DMS79 (cell line): ENCODE measurements around the gene TIMMDC1.

Experiments
- DNase-seq: peaks from one replicate; lab custom pipeline; 2025; lab: John Stamatoyannopoulos, UW

TIMMDC1 gene

GRCh38 chr3:119498186-119499011 is at the start of gene TIMMDC1:
Gene TIMMDC1, plus strand, starts transcription at chr3:119498547. Its CDS starts 187 bp downstream, at chr3:119498734.
- peak; percentile 93 for DNase-seq

GRCh38 chr3:119453822-119454221 is 44.5 kb upstream of the TIMMDC1 start:
- DNase-seq = no peak

- no peak for DNase-seq
These were observed 41.9 kb upstream of the TIMMDC1 start for GRCh38 chr3:119456469-119456868.

GRCh38 chr3:119457246-119457645 is 41.1 kb upstream of the TIMMDC1 start:
- no peak for DNase-seq

- DNase-seq = peak; percentile 97
These were observed 34.9 kb upstream of the TIMMDC1 start, which contains the start of gene TMEM39A for GRCh38 chr3:119463171-119464169. Gene TMEM39A, minus strand, starts transcription at chr3:119463615. Its CDS starts 1,541 bp downstream, at chr3:119462074.

- no peak for DNase-seq
These were observed 30.3 kb upstream of the TIMMDC1 start for GRCh38 chr3:119468041-119468440.

- DNase-seq = no peak
These were observed 28.7 kb upstream of the TIMMDC1 start for GRCh38 chr3:119469418-119470189.

GRCh38 chr3:119470866-119471265 is 27.5 kb upstream of the TIMMDC1 start:
- DNase-seq = no peak

- no peak for DNase-seq
These were observed 17.3 kb upstream of the TIMMDC1 start for GRCh38 chr3:119481079-119481478.

GRCh38 chr3:119483101-119483500 is 15.2 kb upstream of the TIMMDC1 start:
- DNase-seq = no peak

- no peak for DNase-seq
These were observed 12.8 kb upstream of the TIMMDC1 start for GRCh38 chr3:119485563-119485962.

- DNase-seq = no peak
These were observed 8.2 kb upstream of the TIMMDC1 start for GRCh38 chr3:119490153-119490552.

GRCh38 chr3:119492128-119492527 is 6.2 kb upstream of the TIMMDC1 start:
- DNase-seq = no peak

- DNase-seq = no peak
These were observed 5.5 kb upstream of the TIMMDC1 start for GRCh38 chr3:119492810-119493209.

- DNase-seq = no peak
These were observed 3.8 kb upstream of the TIMMDC1 start for GRCh38 chr3:119494597-119494996.

- no peak for DNase-seq
These were observed 544 bp upstream of the TIMMDC1 start for GRCh38 chr3:119497820-119498185.

GRCh38 chr3:119500265-119500664 is 1.9 kb downstream of the TIMMDC1 start:
- DNase-seq = no peak

GRCh38 chr3:119500901-119501300 is 2.6 kb downstream of the TIMMDC1 start:
- no peak for DNase-seq

- no peak for DNase-seq
These were observed 8.3 kb downstream of the TIMMDC1 start for GRCh38 chr3:119506631-119507030.

GRCh38 chr3:119507404-119507803 is 9.1 kb downstream of the TIMMDC1 start:
- DNase-seq = no peak

- no peak for DNase-seq
These were observed 10.0 kb downstream of the TIMMDC1 start for GRCh38 chr3:119508172-119508845.
